HUDEP-2 (cell line): ENCODE results near the gene SLC28A3.

Experiments used
- DNase-seq, 76 experiments: peaks; one replicate each; lab custom pipeline; 2025; ENCODE audit not compliant: unreplicated experiment in 76 of 76; lab: John Stamatoyannopoulos, UW

The SLC28A3 gene

GRCh38 chr9:84303061-84303460 lies 37.5 kb downstream of the SLC28A3 start:
- DNase-seq, result no peak

GRCh38 chr9:84301851-84302250 lies 38.7 kb downstream of the SLC28A3 start:
- DNase-seq, result no peak

GRCh38 chr9:84300271-84300670 lies 40.3 kb downstream of the SLC28A3 start:
- no peak for DNase-seq

GRCh38 chr9:84297162-84297821 lies 43.3 kb downstream of the SLC28A3 start:
- DNase-seq, result no peak

- no peak for DNase-seq
Observed at GRCh38 chr9:84296146-84296843, 44.3 kb downstream of the SLC28A3 start.

GRCh38 chr9:84294241-84294950 lies 46.2 kb downstream of the SLC28A3 start:
- DNase-seq, result no peak

- DNase-seq, result no peak
Observed at GRCh38 chr9:84293001-84293798, 47.4 kb downstream of the SLC28A3 start.

GRCh38 chr9:84285381-84285780 lies 55.2 kb downstream of the SLC28A3 start:
- no peak for DNase-seq

- no peak for DNase-seq
Observed at GRCh38 chr9:84283946-84284345, 56.6 kb downstream of the SLC28A3 start.

GRCh38 chr9:84278130-84278529 lies 62.4 kb downstream of the SLC28A3 start:
- DNase-seq, result no peak

GRCh38 chr9:84277646-84278045 lies 62.9 kb downstream of the SLC28A3 start:
- no peak for DNase-seq

- DNase-seq, result no peak
Observed at GRCh38 chr9:84276741-84277140, 63.8 kb downstream of the SLC28A3 start.

GRCh38 chr9:84271921-84272556 lies 68.5 kb downstream of the SLC28A3 start:
- DNase-seq, result no peak

GRCh38 chr9:84271531-84271900 lies 69.0 kb downstream of the SLC28A3 start:
- no peak for DNase-seq

GRCh38 chr9:84270847-84271530 lies 69.6 kb downstream of the SLC28A3 start:
- DNase-seq, result no peak

GRCh38 chr9:84266087-84266561 lies 74.4 kb downstream of the SLC28A3 start:
- peak in 2 of 76 experiments; percentile 2 to 23 for DNase-seq

- DNase-seq, result no peak
Observed at GRCh38 chr9:84264307-84265029, 76.1 kb downstream of the SLC28A3 start.

GRCh38 chr9:84261070-84261746 lies 79.3 kb downstream of the SLC28A3 start:
- DNase-seq, result peak in 48 of 76 experiments; percentile 1 to 54 (median 23)

- no peak for DNase-seq
Observed at GRCh38 chr9:84258371-84258770, 82.2 kb downstream of the SLC28A3 start.
